NK-92 treated with Interleukin-12 subunit alpha and Interleukin-12 subunit beta, amount 100 ng/mL, for 24 hours (cell line): ENCODE data around the gene TTLL11.
"Not testable (repeated sequence)": the region's sequence is repeated elsewhere in the genome, so short reads cannot be mapped to it uniquely, and the experiment has no call there.

Experiments
- DNase-seq: peaks from one replicate; lab custom pipeline; 2025; lab: John Stamatoyannopoulos, UW

Gene TTLL11

DNA sequence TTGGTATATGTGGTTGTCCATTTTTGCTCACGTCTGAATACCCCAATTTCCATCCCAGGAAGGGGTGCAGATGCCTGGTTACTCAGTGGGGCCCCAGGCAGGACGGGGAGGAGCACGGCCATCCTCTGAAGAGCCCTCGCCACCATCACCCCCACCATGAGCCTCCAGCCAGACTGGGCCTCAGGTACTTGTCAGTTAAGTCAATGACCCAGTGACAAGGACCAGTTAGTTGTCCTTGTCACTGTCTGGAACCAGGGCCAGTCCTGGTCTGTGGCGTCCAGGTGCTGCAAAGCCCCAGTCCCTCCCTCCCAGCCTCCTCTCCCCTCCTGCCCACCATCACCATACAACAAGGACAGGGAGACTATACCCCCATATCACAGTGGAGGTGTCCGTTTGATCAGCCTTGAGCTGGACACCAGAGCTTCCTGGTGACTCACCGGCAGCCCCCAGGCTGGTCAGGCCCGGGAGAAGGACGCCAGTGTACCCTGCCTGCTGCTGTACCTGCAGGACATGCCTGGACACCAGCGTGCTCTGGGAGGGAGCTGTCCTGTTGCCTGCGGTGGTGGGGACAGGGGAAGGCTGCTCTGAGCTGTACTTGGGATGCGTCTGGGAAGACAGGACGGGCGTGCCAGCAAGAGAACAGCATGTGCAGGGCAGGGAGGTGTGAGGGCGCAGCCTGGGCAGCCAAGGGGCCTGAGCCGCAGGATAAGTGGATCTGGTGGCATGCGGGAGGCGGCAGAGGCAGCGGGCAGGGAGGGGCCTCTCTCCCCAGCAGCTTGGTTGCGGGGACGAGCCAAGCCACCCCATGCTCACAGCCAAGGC is 32.6 kb upstream of the TTLL11 start:
- no peak for DNase-seq

DNA sequence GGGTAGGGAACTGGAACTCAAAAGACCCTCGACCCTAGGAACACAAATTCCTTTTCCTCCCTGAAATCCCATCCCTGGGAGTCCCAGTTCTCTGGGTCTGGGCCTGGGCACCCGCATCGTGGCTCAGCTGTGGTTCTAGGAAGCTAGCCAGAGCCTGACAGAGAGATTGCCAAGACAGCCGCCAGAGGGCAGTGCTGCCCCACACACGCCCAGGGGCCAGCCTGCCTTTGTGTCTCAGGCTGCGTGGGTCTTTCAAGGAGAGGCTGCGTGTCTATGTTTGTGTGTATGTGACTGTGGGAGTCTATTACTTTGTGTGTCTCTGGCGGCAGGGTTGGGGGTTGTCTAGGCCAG is 32.0 kb upstream of the TTLL11 start:
- peak; percentile 27 for DNase-seq

DNA sequence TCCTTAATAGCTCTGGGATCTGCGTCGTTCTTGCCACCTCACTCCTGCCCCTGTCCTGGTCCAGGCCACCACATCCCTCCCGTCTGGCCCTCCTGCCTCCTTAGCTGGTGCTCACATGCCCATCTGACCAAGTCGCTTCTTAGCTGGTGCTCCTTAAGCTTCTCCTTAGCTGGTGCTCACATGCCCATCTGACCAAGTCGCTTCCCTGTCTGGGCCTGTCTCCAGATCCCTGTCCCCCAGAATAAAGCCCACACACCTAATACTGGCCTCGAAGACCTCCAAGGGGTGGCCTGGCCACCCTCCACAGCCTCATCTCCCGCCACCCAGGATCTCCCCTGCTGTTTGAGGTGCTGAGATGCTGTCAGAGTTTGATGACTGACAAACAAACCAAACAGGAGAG is 31.4 kb upstream of the TTLL11 start:
- no peak for DNase-seq

DNA sequence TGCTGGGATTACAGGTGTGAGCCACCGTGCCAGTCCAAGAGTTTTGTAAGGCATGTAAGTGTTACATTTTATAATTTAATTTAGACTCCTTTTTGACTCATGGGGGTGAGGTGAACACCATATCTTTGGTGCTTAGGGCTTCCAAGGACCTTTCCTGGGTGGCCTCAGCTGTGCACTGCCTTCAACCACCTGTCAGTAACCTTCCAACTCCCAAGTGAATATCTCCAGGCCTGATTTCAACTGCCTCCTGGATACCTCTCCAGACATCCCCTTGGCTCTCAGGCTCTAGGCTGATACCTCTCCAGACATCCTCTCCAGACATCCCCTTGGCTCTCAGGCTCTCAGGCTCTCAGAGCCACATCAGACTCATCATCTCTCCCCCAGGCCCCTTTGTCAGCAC is 30.9 kb upstream of the TTLL11 start:
- no peak for DNase-seq

DNA sequence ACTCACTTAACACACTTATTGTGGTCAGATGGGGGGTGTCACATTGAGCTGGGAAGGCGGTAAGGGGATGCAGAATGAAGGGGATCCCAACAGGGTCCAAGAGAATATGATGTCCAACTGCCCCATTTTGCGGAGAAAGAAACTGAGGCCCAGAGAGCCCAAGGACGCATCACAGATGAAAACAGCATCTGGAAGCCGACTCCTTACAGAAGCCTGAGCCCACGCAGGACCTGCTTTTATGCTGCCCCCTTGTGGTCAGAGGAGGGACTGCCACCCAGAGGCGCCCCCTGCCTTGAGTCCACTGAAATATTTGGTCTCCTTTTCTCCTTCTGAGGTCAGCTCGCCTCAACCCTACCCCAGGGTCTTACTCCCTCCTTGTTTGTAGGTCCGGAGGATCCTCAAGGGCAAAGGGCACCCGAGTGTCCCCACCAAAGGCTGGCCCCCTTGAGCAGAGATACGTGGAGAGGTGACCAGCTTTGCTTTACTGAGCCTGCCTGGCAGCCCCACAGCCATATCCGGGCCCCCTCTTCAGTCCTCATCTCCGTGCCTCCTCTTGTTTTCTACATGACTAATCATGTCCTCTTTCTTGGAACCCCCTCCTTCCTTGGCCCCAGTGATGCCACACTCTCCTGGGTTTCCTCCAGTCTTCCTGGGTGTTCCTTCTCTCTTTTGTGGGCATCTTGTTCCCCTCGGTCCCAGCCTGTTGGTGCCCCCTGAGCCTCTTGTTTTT is 30.0 kb upstream of the TTLL11 start:
- peak; percentile 12 for DNase-seq

DNA sequence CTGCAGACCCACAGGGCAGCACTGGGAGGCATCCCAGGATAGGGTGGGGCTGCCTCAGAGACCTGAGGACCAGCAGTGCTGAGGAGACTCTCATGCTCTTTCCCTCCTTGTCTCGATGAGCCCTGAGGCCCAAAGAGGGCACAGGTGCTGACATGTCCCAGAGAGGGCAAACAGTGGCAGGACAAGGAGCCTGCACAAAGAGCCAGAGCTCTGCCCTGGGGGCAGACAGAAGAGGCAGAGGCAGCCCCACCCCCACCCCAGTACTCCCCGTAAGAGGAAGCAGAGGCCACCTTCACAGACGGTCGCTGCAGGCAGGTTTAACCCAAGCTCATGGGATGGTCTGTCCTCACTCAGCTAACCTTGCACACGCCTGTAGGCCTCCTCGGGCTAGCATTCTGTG is 29.4 kb upstream of the TTLL11 start:
- DNase-seq: no peak

DNA sequence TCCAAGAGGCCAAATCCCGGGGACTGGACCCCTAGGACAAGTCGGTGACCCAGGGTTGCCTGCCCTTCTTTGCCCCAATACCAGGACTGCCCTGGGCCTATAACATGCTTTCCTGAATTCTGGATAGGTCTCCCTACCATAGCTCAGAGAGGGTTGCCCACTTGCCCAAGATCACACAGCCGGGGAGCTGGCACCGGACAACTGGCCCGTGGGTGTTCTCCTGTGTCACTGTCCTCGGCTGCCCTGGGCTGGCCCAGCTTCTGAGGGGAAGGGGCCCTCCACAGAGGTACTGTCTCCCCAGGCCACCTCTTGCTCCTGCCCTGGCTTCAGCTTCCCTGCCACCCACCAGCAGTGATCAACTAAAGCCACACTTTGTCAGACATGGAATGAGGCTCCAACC is 28.8 kb upstream of the TTLL11 start:
- no peak for DNase-seq

DNA sequence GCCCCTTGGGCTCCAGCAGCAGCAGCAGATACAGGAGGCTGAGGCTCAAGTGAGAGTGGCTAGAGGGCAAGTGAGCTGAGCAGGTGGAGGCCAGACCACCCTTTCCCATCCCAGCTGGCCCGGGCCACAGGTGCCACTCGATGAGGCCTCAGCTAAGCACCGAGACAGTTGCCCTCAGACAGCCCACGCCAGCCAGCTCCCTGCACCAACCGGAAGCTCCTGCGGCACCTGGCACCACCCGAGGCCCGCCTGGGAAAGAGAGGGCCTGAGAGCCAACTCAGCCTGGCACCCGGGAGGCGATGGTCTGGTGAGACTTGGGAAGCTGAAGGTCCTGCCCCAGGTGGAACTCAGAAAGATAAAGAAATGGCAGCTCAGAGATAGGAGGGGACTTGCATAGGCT is 28.3 kb upstream of the TTLL11 start:
- DNase-seq: no peak

DNA sequence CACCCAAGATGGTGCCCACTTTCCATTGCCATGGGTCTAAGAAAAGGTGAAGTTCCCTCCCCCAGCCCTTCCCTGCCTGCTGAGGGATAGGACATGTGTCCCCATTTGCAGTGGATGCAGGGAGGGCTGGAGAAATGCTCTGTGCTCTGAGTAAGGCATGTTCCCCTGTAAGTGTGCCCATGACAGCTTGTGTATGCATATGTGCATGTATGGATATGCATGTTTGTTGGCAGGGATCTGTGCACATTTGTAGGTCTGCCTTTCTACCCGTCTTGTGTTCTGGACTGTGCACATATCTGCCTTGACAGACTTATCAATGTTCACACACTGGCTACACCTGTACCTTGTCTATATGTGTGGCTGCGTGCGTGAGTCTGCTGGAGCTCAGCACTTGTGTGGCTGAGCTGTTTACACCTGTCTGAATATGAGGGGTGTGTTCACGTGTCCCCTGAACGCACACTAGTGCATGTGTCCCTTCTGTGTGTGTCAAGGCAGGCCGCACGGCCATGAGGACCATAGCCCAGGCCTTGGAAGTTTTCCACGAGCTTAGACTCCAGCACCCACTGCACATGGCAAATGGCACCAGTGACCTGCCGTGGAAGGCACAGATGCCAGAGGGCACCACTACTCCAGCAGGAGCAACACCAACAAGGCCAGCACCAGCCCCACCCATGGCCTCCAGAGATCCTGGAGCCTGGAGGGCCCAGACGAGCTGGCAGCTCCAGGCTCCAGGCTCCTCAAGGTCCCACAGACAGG is 27.4 kb upstream of the TTLL11 start:
- no peak for DNase-seq

DNA sequence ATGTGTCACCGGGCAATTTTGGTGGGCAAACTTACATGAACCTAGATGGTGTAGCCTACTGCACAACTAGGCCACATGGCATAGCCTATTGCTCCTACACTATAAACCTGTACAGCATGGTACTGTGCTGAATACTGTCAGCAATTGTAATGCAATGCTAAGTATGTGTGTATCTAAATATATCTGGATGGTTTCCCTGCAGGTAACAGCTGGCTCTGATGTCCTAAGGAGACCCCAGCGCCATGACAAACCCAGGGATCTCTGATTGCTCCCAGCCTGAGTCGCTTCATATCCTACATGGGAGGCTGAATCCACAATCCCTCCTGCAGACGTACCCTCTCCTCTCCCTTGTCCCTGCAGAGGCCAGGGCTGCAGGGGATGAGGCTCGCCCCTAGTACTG is 26.6 kb upstream of the TTLL11 start:
- DNase-seq: no peak

DNA sequence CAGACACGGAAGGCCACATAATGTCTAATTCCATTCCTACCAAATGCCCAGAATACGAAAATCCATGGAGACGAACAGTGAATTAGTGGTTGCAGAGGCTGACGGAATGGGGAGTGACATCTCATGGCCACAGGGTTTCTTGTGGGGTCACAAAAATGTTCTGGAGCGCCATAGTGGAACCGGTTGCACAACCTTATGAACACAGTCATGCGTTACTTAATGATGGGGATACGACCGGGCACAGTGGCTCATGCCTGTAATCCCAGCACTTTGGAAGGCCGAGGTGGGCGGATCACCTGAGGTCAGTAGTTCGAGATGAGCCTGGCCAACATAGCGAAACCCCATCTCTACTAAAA is 26.0 kb upstream of the TTLL11 start:
- DNase-seq: no peak

DNA sequence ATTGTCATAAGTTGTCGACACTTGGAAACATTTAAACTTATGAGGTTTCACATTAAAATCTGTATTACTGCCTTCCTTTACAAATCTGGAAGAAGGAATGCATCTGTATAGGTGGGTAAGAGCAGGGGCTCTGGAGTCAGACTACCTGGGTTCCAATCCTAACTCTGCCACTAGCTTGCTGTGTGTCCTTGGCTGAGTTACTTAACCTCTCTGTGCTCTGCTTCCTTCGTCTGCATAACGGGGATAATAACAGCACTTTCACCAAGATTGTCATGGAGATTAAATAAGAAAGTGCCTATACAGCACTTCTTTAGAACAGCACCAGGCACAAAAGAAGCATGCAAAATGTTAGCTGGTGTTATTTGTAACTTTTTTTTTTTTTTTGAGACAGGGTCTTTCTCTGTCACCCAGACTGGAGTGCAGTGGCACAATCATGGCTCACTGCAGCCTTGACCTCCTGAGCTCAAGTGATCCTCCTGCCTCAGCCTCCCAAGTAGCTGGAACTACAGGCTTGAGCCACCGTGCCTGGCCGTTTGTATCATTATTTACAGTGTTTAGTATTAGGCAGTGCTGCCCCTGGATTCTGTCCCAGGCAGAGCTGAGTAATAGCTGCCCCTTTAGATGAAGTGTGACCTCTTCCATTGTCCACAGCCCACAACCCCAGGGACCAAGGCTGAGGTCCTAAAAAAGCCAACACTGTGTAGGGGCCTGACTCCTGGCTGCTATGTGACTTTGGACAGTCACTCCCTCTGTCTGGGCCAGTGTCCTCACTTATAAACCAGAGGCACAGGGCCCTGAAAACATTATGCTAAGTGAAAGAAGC is 25.4 kb upstream of the TTLL11 start:
- DNase-seq: no peak

DNA sequence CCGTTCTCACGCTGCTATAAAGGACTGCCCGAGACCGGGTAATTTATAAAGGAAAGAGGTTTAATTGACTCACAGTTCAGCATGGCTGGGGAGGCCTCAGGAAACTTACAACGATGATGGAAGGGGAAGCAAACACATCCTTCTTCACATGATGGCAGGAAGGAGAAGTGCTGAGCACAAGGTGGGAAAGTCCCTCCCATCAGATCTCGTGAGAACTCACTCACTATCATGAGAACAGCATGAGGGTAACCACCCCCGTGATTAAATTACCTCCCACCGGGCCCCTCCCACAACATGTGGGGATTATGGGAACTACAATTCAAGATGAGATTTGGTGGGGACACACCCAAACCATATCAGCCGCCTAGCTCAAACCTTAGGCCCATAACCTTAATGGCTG is 24.1 kb upstream of the TTLL11 start:
- not testable (repeated sequence) for DNase-seq

DNA sequence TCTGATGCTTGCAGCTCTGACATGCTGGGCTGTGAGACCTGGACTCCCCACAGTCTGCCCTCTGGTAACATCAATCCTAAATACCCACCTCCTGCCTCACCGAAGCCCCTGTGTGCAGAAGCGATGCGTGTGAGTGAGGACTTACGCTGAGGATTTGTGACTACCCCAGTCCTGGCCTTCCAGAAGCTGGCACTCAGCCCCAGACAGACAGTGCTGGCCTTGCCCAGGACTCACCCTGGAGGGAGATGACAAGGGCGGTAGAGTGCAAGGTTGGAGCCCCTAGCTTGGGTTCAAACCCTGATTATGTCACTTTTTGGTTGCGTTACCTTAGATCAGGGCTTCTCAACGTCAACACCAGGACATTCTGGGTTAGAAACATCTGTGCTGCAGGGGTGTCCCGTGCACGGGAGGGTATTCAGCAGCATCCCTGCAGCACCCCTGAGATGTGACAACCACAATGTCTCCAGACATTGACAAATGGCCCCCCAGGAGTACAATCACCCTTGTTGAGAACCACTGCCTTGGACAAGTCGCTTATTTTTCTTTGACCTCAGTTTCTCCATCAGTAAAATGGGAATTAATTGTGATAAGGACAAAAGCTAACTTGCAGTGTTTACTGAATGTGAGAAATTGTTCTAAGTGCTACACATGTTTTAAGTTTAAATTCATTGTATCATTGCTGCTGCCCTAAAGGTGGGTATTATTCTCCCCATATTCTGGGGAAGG is 23.5 kb upstream of the TTLL11 start:
- no peak for DNase-seq

DNA sequence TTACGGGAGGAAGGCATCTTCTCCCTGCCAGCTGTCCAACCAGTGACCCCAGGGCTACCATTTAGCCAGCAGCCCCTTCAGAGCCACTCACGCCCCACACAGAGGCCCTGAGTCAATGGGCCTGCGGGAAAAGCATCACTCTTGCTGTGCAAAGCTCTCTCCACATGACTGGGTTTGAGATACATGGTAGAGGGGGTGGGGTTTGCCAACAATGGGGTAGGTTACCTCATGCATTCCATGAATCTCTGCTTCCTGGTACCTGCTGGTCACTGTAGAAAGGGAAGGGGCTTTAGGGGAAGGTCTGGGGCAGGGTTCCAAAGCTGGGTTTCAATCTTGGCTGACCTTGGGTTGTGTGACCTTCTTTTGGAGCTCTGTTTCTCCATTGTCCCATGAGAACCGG is 22.9 kb upstream of the TTLL11 start:
- no peak for DNase-seq

DNA sequence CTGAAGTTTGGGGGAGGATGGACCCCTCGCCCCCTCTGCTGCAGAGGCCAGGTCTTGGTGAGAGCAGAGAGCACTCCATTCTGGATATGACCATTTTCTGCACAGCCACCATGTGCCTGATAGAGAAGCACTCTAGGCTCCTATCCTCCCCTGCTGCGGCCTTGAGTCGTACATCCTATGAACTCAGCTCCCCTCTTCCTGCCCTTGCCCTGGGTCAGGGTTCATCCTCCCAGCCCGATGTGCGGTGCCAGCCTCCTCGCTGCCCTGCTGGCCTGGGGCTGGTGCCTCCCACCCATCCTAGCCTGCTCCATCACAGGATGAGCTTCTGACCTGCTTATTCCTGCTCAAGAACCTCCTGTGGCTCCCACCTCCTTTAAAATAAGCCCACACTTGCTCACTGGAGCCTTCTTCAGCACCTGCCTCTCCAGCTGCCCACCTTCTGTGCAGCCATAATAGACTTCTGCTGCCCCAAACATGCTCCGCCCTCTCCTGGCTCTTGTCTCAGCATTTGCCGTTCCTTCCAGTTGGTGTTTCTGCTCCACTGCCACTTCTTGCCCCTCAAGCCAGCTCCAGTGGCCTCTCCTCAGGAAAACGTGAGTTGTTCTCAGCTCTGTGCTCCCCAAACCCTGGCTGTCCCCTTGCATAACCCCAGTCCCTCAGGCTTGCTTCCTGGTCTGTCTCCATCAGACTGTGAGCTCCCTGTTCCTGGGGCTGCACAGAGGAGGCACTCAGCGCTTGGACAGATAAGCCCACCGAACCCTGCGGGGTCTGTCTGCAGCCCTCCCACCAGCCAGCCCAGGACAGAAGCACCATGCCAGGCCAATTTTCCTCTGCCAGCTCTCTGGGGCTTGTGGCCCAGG is 22.3 kb upstream of the TTLL11 start:
- no peak for DNase-seq

DNA sequence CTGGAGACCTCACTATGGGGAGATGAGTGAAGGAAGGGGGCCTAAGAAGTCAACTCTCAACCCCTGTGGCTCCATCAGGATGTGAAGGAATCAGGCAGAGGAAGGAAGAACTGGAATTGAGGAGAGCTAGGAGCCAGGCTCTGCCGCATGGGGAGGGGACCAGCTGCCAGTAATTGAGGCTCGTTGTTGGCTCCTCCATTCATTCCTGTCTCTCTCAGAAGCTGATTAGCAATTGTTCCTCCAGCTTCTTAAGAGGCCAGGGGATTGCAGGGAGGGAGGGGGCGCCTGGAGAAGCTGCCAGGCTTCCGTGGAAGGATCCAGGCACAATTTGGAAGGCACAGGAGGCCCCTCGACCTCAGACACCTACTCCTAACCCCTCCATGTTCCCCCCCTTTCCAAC is 20.5 kb upstream of the TTLL11 start:
- DNase-seq: no peak

DNA sequence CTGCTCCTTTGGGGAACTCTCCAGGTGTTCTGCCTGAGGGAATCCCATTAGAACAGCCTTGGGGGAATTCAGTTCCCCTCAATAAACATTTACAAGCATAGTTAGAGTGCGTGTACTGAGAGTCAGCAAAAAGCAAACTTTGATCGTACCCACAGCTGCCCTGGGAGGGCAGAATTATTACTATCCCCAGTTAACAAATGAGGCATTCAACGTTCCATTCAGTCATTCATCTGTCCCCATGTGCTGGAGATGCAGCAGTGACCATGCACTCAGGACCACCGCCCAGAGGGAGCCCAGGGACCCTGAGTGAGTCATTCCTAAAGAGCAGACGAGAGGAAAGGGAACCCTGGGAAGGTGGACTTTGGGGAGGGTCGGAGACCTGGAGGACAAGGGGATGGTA is 19.1 kb upstream of the TTLL11 start:
- no peak for DNase-seq

DNA sequence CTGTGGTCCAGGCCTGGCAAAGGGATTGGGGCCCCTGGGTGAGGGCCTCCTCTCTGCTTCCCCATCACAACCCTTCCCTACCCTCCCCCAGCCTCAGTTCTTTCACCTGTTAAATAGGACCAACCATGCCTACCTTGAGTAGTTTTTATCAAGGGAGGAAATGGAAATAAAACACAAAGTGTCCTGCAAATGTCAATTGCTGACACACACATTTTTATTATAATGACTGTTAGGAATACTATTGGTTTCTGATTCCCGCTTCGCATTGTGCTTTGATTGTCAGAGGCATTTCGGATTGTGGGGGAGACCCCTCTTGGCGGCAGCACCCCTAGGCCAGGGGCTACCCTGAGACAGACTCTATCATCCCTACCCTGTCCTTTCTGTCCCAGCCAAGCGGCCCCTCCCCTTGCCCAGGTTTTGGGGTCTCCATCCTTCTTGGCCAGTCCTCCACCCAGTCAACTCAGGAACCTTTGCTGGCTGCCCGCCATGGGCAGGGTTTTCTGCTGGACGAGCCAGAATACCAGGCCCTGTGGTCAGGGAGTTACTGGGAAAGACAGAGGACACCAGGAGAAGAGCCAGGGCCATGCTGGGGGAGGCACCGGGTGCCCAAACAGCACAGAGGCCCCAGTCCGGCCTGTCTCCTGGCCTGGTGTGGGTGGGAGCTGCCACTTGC is 18.4 kb upstream of the TTLL11 start:
- no peak for DNase-seq
